Activated CD4-positive, alpha-beta T cell treated with anti-CD3 and anti-CD28 coated beads, Interleukin-2, amount 10 ng/mL, durations not matched to agents 24 days and 14 days (primary cell): Measurements from ENCODE around the gene ZMYM2. TPM values are rescaled to one million over a fixed set of nuclear protein-coding genes. Genes with fewer than 3 reads are reported as not detected.

Experiments used
- DNase-seq: peaks from one replicate; pipeline ENCODE4 v3.0.0; 2022
- H3K27ac Mint-ChIP-seq: one replicate; pipeline ENCODE4 v1.8.0; 2022; ENCODE audit warnings: mild to moderate bottlenecking, mixed read lengths
- H3K27me3 Mint-ChIP-seq: one replicate; pipeline ENCODE4 v1.8.0; 2022; ENCODE audit warnings: mixed read lengths
- H3K36me3 Mint-ChIP-seq: one replicate; pipeline ENCODE4 v1.8.0; 2022; ENCODE audit warnings: low read depth, mild to moderate bottlenecking, mixed read lengths
- H3K4me1 Mint-ChIP-seq: one replicate; pipeline ENCODE4 v1.8.0; 2021; ENCODE audit warnings: mixed read lengths
- H3K4me3 Mint-ChIP-seq: one replicate; pipeline ENCODE4 v1.8.0; 2022; ENCODE audit warnings: mild to moderate bottlenecking, moderate library complexity, mixed read lengths
- H3K9me3 Mint-ChIP-seq: one replicate; pipeline ENCODE4 v1.8.0; 2021; ENCODE audit warnings: mixed read lengths
- intact Hi-C: fragments of 100-400 bp; cut with micrococcal nuclease; formaldehyde crosslinking; loops from one replicate; pipeline ENCODE4 v1.15.1; 2023
- total RNA-seq: library from RNA; stranded (reverse); gene quantifications from 2 replicates; pipeline ENCODE4 v1.2.3, GENCODE V29; 2022

ZMYM2 gene
- total RNA-seq, 1 donor from 2014 or later, result 62.4 TPM

DNA sequence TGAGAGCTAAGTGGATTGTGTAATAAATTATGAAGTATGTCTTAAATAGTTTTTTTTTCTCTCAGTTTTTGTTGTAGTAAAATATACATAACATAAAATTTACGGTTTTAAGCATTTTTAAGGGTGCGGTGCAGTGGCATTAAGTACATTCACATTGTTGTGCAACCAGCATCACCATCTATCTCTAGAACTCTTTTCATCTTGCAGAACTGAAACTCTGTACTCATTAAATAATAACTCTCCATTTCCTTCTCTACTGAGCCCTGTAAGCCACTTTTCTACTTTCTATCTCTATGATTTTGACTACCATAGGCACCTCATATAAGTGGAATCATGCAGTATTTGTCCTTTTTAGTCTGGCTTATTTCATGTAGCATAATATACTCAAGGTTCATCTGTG lies 115.2 kb downstream of the ZMYM2 start:
- no peak for DNase-seq
- H3K27me3 Mint-ChIP-seq, result no peaks in the 10 kb centered on the region
- no peak overlapping the region for H3K4me3 Mint-ChIP-seq
- intact Hi-C loops, result no loop called here
- peaks cover 3% of the 10 kb centered on the region for H3K4me1 Mint-ChIP-seq
- peaks cover 38% of the 10 kb centered on the region for H3K36me3 Mint-ChIP-seq
- no peak overlapping the region for H3K27ac Mint-ChIP-seq
- H3K9me3 Mint-ChIP-seq, result no peaks in the 10 kb centered on the region

DNA sequence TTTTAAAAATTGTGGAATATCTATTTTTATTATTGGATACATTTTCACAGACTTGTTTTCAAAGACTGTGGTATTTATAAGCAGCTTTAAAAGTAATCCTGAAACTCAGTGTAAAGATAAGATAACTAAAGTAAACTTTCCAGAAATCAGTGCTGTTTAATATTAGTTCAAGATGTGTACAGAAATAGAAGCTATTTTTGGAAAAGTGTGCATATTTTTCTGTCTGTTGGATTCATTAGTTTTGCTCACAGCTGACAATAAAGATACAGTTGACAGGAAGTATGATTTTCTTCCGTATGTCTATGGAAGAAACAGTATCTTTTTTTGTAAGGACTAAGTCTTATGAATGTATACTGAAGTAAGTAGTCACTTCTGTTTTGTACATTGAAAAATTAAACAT lies 116.4 kb downstream of the ZMYM2 start:
- no peaks in the 10 kb centered on the region for H3K9me3 Mint-ChIP-seq
- no peak overlapping the region for H3K4me3 Mint-ChIP-seq
- H3K27me3 Mint-ChIP-seq, result no peaks in the 10 kb centered on the region
- no peak overlapping the region for H3K27ac Mint-ChIP-seq
- peaks cover 1% of the 10 kb centered on the region for H3K4me1 Mint-ChIP-seq
- H3K36me3 Mint-ChIP-seq, result peaks cover 33% of the 10 kb centered on the region
- intact Hi-C loops, result no loop called here
- DNase-seq, result no peak

DNA sequence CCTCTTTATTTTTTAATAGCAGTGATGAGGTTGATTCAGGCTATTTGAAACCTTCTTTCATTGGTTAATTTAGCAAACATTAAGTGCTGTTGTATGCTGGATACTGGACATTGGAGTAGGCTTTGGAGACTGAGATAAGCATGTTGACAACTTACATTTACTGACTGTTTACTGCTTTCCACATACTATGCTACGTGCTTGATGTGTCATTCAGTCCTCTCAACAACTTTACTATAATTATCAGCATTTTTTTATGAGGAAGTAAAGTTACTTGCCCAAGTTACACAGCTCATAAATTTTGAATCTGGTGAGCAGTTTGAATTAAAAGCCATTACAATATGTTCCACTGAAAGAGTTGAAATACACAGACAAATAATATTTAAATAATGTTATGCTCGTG lies 118.6 kb downstream of the ZMYM2 start:
- no peaks in the 10 kb centered on the region for H3K27me3 Mint-ChIP-seq
- no peak overlapping the region for H3K4me3 Mint-ChIP-seq
- H3K9me3 Mint-ChIP-seq, result no peaks in the 10 kb centered on the region
- no peak for DNase-seq
- H3K36me3 Mint-ChIP-seq, result peaks cover 20% of the 10 kb centered on the region
- intact Hi-C loops, result no loop called here
- no peak overlapping the region for H3K27ac Mint-ChIP-seq
- H3K4me1 Mint-ChIP-seq, result no peaks in the 10 kb centered on the region

DNA sequence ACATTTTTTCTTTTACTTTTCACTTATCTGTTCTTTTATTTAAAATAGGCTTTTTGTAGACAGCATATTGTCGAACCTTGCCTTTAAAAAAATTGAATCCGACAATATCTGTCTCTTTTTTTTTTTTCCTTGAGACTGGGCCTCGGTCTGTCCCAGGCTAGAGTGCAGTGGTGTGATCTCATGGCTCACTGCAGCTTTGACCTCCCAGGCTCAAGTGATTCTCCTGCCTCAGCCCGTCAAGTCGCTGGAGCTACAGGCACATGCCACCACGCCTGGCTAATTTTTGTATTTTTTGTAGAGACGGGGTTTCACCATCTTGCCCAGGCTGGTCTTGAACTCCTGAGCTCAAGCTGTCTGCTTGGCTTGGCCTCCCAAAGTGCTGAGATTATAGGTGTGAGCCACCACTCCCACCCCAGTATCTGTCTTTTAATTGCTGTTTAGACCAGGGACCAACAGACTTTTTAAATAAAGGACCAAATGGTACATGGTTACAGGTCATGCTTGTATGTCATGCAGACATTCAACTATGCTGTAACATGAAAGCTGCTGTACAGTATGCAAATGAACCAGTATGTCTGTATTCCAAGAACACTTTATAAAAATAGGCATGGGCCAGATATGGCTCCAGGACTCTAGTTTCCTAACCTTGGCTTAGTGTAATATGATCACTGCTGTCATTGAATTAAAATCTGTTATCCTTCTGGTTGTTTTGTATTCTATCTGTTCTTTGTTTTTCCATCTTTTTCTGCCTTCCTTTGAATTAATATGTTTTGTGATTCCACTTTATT lies 122.0 kb downstream of the ZMYM2 start:
- no peaks in the 10 kb centered on the region for H3K27me3 Mint-ChIP-seq
- H3K36me3 Mint-ChIP-seq, result peaks cover 32% of the 10 kb centered on the region
- no peak overlapping the region for H3K27ac Mint-ChIP-seq
- no peak for DNase-seq
- no peak overlapping the region for H3K4me3 Mint-ChIP-seq
- no peaks in the 10 kb centered on the region for H3K9me3 Mint-ChIP-seq
- H3K4me1 Mint-ChIP-seq, result no peaks in the 10 kb centered on the region
- intact Hi-C loops, result no loop called here

DNA sequence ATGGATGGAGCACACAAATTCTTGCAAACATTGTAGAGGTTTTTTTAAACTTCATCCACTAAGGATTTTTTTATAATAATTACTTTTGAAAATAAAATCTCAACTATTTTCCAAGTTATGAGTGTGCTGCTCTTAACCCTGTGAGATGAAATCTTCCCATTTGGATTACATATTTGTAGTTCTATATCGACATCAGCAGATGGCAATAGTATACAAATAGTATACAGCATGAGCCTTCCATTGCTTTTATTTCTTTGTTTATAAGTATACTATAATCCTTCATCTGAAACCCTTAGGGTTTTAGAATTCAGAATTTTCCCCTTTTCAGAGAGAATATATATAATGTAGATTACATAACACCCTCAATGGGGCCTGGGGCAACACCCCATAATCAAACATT lies 131.8 kb downstream of the ZMYM2 start:
- peaks cover 16% of the 10 kb centered on the region for H3K36me3 Mint-ChIP-seq
- DNase-seq, result no peak
- H3K27me3 Mint-ChIP-seq, result peaks cover 3% of the 10 kb centered on the region
- intact Hi-C loops, result loop anchor here (5.0 kb wide), 1 partner anchor 72 kb away; the partner anchor contains the start of gene GJA3
- H3K4me1 Mint-ChIP-seq, result no peaks in the 10 kb centered on the region
- no peak overlapping the region for H3K27ac Mint-ChIP-seq
- no peaks in the 10 kb centered on the region for H3K9me3 Mint-ChIP-seq
- no peak overlapping the region for H3K4me3 Mint-ChIP-seq

DNA sequence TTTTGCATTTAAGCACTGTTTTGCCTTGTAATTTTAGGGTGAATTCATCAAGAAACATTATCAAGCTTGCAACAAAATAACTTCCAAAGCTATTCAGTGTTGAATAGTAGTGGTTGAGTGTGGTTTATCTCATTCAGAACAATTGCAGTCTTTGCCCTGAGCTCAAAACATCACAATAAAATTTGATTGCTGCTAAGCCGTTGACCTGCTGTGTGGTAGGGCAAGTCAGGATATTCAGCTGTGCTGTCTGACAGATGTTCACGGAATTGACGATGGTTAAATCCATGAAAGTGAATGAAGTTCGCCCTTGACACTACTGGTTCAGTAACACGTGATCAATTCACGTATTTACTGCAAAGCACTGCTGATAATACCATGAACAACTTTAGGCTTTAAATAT lies 135.4 kb downstream of the ZMYM2 start:
- peaks cover 1% of the 10 kb centered on the region for H3K36me3 Mint-ChIP-seq
- intact Hi-C loops, result loop anchor here (5.0 kb wide), 1 partner anchor 68 kb away; the partner anchor contains the start of gene GJA3
- no peaks in the 10 kb centered on the region for H3K9me3 Mint-ChIP-seq
- no peaks in the 10 kb centered on the region for H3K4me1 Mint-ChIP-seq
- H3K27ac Mint-ChIP-seq, result no peak overlapping the region
- peaks cover 18% of the 10 kb centered on the region for H3K27me3 Mint-ChIP-seq
- no peak overlapping the region for H3K4me3 Mint-ChIP-seq
- DNase-seq, result peak; percentile 45

DNA sequence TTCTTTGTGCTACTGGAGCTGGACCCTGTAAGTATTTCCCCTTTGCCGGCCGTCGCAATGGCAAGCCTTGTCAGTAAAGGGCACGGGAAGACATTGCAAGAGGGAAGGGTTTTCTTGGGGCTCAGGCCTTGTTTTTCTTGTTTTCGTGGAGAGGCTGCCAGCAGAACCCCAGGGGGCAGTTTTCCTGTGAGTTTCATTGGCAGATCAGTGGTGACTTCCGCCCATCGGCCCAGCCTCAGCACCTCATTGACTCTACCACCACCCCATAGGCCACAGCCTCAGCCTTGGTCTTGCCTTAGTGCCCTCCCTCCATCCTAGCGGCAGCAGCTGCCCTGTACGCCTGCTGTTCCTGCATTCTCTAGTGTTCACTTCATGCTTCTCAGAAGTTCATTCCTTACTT lies 140.8 kb downstream of the ZMYM2 start:
- Mint-ChIP-seq H3K4me1 (no peaks in the 10 kb centered on the region), H3K27ac (no peak overlapping the region), H3K9me3 (no peaks in the 10 kb centered on the region), H3K4me3 (no peak overlapping the region), H3K27me3 (peaks cover 51% of the 10 kb centered on the region), H3K36me3 (no peaks in the 10 kb centered on the region)
- peak; percentile 47 for DNase-seq
- intact Hi-C loops, result no loop called here

DNA sequence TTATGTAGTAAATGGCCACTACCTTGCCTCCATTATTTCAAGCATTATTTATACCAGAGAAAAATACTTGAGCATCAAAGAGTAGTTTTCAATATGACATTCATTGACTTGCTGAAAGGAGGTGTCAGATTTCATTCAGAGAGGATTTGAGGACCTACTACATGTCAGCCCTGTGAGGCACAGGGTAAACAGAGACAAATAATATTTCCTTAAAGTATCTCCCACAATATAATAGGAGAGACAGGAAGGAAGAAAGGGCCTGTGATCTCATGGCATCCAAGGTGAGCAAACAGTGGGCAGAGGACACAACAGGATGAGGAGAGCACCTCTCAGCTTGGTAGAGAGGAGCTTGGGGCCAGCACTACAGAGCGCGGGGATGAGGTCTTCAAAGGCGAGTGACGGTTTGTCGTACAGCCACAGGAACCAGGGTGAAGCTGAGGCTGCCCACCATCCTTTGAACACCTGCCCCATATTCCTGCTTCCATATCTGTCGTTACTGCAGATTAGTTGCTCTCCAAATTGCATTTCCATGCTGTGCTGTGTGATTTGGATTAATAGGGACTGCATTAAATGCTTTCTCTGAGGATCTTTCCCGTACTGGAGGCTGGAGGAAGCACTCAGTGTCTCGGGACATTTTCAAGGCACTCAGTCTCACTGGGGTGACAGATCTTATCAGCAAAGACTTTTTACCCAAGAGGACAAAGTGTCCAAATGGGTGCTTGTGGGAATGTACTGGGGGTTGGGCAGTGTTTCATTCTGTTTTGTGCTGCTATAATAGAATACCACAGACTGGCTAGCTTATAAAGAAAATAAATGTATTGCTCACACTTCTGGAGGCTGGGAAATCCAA lies 143.2 kb downstream of the ZMYM2 start:
- intact Hi-C loops, result no loop called here
- no peak overlapping the region for H3K27ac Mint-ChIP-seq
- H3K9me3 Mint-ChIP-seq, result no peaks in the 10 kb centered on the region
- no peaks in the 10 kb centered on the region for H3K4me1 Mint-ChIP-seq
- H3K27me3 Mint-ChIP-seq, result peaks cover 59% of the 10 kb centered on the region
- peak; percentile 50 for DNase-seq
- H3K4me3 Mint-ChIP-seq, result no peak overlapping the region
- H3K36me3 Mint-ChIP-seq, result no peaks in the 10 kb centered on the region

DNA sequence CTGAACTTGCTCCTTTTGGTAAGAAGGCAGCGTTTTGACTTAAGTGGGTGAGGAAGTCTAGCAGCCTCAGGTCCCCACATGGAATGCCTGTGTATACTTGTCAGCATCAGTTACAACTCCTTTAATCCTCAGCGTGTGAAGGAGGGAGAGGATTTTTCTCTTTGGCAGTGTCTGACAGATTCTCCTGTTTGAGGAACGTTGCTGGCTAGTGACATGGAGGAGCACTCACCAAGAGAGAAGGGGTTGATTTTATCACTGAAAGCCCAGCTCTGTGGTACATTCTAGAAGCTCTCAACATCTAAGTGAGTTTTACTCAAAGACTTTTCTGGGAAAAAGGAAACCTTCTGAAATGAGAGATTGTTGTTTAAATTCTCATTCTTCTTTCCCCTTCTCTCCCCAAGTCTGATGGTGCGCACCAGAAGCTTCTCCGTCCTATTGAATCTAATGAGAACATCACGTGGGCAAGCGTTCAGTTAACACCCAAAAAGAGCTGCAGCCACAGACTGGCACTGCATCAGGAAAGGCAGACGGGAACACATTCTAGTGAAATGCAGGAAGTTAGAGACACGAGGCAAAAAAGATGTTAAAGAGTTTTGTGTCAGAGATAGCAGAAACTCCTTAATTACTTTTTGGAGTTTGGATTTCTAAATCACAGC lies 144.1 kb downstream of the ZMYM2 start:
- intact Hi-C loops, result no loop called here
- H3K36me3 Mint-ChIP-seq, result no peaks in the 10 kb centered on the region
- H3K27me3 Mint-ChIP-seq, result peaks cover 64% of the 10 kb centered on the region
- no peaks in the 10 kb centered on the region for H3K9me3 Mint-ChIP-seq
- H3K4me3 Mint-ChIP-seq, result no peak overlapping the region
- peak; percentile 43 for DNase-seq
- H3K27ac Mint-ChIP-seq, result no peak overlapping the region
- no peaks in the 10 kb centered on the region for H3K4me1 Mint-ChIP-seq

DNA sequence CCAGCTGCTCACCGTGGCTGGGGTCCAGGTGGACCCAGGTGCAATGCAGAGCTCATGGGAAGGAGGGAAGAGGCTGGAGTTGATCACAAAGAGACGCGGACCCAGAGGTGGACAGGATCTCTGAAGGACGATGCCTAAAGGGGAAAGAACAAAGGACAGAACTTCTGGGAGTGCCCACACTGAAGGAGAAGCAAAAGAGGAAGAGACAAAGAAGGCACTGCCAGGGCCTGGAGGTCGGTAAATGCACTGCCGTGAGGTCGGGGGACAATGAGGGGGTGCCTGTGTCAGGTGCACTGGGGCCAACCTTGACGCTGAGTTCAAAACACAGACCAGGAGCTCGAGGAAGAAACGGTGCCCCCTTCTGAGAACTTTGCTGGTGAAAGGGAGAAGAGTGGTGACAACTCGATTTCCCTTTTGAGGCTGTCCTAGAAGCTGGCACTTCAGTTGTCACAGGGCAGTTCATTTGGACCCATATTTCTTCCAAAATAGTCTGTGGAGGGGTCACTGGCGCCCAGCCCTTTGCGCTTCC lies 146.7 kb downstream of the ZMYM2 start:
- H3K27ac Mint-ChIP-seq, result no peak overlapping the region
- DNase-seq, result peak; percentile 43
- peaks cover 47% of the 10 kb centered on the region for H3K27me3 Mint-ChIP-seq
- H3K36me3 Mint-ChIP-seq, result no peaks in the 10 kb centered on the region
- H3K4me3 Mint-ChIP-seq, result no peak overlapping the region
- H3K9me3 Mint-ChIP-seq, result no peaks in the 10 kb centered on the region
- H3K4me1 Mint-ChIP-seq, result no peaks in the 10 kb centered on the region
- intact Hi-C loops, result no loop called here

DNA sequence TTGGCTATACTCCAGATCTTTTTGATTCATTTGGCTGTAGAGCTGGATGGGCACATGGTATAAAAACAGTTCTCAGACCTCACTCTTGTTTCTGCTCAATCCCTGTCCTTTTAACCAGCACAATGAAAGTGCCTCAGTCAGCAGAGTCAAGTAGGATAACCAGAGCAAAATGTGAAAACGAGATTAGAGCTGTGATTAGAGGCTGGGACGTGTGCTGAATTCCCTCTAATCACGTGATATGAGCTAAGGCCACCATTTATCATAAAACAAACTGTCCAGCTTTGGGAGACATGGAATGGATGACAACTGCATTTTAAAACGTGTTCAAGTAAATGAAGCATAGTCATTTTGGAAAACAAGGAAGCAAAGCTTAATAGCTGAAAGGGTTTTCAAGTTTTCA lies 148.2 kb downstream of the ZMYM2 start:
- no peak overlapping the region for H3K4me3 Mint-ChIP-seq
- no peaks in the 10 kb centered on the region for H3K9me3 Mint-ChIP-seq
- peaks cover 37% of the 10 kb centered on the region for H3K27me3 Mint-ChIP-seq
- no peak for DNase-seq
- H3K27ac Mint-ChIP-seq, result no peak overlapping the region
- intact Hi-C loops, result no loop called here
- no peaks in the 10 kb centered on the region for H3K36me3 Mint-ChIP-seq
- H3K4me1 Mint-ChIP-seq, result no peaks in the 10 kb centered on the region

DNA sequence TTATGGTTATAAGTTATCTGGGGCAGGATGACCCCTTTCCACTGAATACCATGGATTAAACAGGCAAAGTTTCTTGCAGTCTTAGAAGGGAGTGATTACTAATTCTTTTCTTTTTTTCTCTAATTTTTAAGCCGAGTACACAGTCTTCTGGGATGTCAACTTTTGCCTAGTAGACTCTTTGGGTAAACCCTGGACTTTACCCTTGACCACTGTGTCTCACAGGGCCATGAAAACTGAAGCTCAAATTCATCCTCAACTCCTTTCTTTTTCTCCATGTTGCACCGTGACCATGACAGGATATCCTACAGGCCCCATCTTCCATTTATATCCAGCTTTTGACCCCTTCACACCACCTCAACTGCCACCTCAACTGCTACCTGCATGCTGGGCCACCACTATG lies 150.5 kb downstream of the ZMYM2 start:
- H3K27me3 Mint-ChIP-seq, result peaks cover 22% of the 10 kb centered on the region

DNA sequence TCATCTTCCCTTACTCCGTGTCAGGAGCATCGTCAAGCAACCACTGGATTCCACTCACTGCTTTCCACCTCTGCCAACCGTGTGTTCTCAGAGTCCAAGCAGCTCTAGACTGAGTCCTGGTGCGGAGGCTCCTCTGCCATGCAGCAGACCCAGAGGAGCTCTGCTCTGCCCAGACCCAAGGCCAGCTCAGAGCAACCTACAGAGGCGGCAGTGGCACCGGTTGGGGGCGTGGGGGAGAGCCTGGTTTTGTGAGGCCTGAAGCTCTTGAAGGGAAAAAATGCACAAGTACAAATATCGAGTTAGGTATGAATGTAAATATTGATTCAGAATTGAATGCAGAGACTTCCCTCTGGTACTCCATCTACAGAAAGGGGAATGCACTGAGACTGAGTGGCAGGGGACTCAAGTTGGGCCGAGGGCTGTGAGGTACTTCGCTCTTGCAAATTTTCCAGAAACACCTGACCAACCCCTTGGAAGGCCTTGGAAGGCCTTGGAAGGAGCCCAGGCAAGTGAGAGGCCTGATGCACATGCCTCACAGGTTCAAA lies 155.6 kb downstream of the ZMYM2 start:
- Mint-ChIP-seq H3K36me3 (no peaks in the 10 kb centered on the region), H3K9me3 (no peaks in the 10 kb centered on the region), H3K27me3 (peaks cover 7% of the 10 kb centered on the region), H3K4me1 (peaks cover 2% of the 10 kb centered on the region), H3K4me3 (no peak overlapping the region), H3K27ac (no peak overlapping the region)
- no peak for DNase-seq
- intact Hi-C loops, result no loop called here

More for the DNA sequence above, 150.5 kb downstream of the ZMYM2 start:
- no peak overlapping the region for H3K4me3 Mint-ChIP-seq
- no peak for DNase-seq
- no peaks in the 10 kb centered on the region for H3K9me3 Mint-ChIP-seq
- intact Hi-C loops, result no loop called here
- no peak overlapping the region for H3K27ac Mint-ChIP-seq
- H3K4me1 Mint-ChIP-seq, result no peaks in the 10 kb centered on the region
- H3K36me3 Mint-ChIP-seq, result no peaks in the 10 kb centered on the region
